Body of pancreas (tissue), 4 donors: Measurements from ENCODE around the gene KDM1B.
A peak's percentile ranks its signal among the peaks of the same experiment; 100 is the strongest.

Experiments used
- POLR2A ChIP-seq, 3 donors: fragments of 450-650 bp; IDR thresholded peaks; one replicate each; pipeline ENCODE4 v1.6.1; 2016; ENCODE audit warnings: antibody characterized with exemption in 3 of 3, mild to moderate bottlenecking in 2 of 3
- TF ChIP-seq, protein P1 (sequence below), 7 experiments: fragments of 450-650 bp in 4 of 7; fragments of 200-600 bp in 3 of 7; sonication (generic) in 3 of 7; IDR thresholded peaks; one replicate each; pipeline ENCODE4 v1.5.1; 2016 to 2019; ENCODE audit warnings: antibody characterized with exemption in 7 of 7

DNA sequence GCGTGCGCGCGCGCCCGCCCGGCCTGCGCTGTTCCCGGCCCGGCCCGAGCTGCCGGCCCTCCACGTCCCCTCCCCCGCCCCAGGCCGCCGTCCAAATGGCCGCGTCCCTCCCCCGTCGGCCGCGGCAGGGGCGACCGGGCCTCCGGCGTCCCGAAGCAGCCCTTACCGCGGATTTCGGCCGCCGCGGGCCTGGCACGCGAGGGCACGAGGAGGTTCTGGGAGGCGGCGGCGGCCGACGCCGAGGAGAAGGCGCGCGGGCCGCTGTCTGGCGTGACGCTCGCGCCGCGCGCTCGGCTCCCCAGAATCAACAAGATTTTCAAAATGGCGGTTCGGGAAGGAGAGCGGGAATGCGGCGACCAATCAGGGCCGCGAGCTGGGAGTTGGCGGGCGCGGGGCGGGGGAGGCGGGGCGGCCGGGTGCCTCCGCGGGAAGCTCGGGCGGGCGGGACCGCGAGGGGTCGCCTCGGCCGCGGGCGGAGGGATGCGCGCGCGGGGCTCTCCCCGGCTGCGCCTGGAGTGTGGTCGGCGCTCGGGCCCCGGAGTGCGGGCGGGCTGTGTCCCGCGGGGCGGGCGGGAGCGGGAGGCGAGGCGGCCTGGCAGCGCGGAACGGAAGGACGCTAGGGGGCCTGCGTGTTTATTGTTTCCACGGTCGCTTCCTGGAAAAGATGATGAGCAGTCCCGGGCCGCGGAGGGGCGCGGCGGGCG lies 109.1 kb downstream of the KDM1B start, which contains the start of gene DEK:
- TF ChIP-seq, protein P1, sequence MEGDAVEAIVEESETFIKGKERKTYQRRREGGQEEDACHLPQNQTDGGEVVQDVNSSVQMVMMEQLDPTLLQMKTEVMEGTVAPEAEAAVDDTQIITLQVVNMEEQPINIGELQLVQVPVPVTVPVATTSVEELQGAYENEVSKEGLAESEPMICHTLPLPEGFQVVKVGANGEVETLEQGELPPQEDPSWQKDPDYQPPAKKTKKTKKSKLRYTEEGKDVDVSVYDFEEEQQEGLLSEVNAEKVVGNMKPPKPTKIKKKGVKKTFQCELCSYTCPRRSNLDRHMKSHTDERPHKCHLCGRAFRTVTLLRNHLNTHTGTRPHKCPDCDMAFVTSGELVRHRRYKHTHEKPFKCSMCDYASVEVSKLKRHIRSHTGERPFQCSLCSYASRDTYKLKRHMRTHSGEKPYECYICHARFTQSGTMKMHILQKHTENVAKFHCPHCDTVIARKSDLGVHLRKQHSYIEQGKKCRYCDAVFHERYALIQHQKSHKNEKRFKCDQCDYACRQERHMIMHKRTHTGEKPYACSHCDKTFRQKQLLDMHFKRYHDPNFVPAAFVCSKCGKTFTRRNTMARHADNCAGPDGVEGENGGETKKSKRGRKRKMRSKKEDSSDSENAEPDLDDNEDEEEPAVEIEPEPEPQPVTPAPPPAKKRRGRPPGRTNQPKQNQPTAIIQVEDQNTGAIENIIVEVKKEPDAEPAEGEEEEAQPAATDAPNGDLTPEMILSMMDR (IDR thresholded peaks at IDR 0.05) = peak; percentile 43 to 66 (median 55)
- peak in 2 of 3 donors; percentile 63 to 67 for TF ChIP-seq POLR2A (IDR thresholded peaks at IDR 0.05)
